IMR-90 (cell line): ENCODE results near the gene CST4. TPM values are rescaled to one million over a fixed set of nuclear protein-coding genes. Genes with fewer than 3 reads are reported as not detected.

Experiments
- ATAC-seq: fragments of 200-7000 bp; cut with Tn5 transposase; 2 replicates; pipeline ENCODE4 v1.9.1; 2020; ENCODE audit warnings: low read depth, mild to moderate bottlenecking, moderate library complexity
- BruUV-seq: library from RNA; stranded (reverse); fragments of 400-500 nt; replicated peaks from 2 replicates; lab custom pipeline; 2021; lab: Mats Ljungman, UMichigan
- CTCF ChIA-PET: fragments of 300-600 bp; formaldehyde crosslinking; extraction: SDS; loops from one replicate; lab custom pipeline; 2021; ENCODE audit warnings: antibody characterized with exemption; lab: Yijun Ruan, JAX
- POLR2A ChIA-PET: fragments of 300-600 bp; sonication (Branson Sonifier 250); formaldehyde crosslinking; loops from one replicate; lab custom pipeline; 2022; ENCODE audit warnings: antibody characterized with exemption; ENCODE audit not compliant: unreplicated experiment; lab: Charles Lee
- DNase-seq: peaks from one replicate; pipeline ENCODE4 v3.0.0; 2013
- H2AFZ ChIP-seq: replicated peaks from 2 replicates; pipeline ENCODE3; 2013; ENCODE audit warnings: low read length, mild to moderate bottlenecking; ENCODE audit not compliant: poor library complexity
- H2AK5ac ChIP-seq: 2 replicates; pipeline ENCODE4 v1.6.1; 2013; ENCODE audit warnings: low read depth, low read length, inconsistent platforms
- H2AK9ac ChIP-seq: replicated peaks from 2 replicates; pipeline ENCODE3; 2013; ENCODE audit warnings: mild to moderate bottlenecking, low read depth, low read length, moderate library complexity; ENCODE audit not compliant: poor library complexity
- H2BK120ac ChIP-seq: 2 replicates; pipeline ENCODE4 v1.6.1; 2013; ENCODE audit warnings: low read depth, low read length, inconsistent platforms
- H2BK15ac ChIP-seq: 3 replicates; pipeline ENCODE4 v1.6.1; 2013; ENCODE audit warnings: low read depth, low read length, inconsistent platforms
- H2BK20ac ChIP-seq: 2 replicates; pipeline ENCODE4 v1.6.1; 2013; ENCODE audit warnings: low read depth, mild to moderate bottlenecking, inconsistent platforms, low read length, moderate library complexity
- H2BK5ac ChIP-seq: 2 replicates; pipeline ENCODE4 v1.6.1; 2013; ENCODE audit warnings: mild to moderate bottlenecking, low read depth, low read length, inconsistent platforms; ENCODE audit not compliant: poor library complexity, severe bottlenecking
- H3K14ac ChIP-seq: replicated peaks from 2 replicates; pipeline ENCODE4 v1.6.1; 2013; ENCODE audit warnings: low read depth, low read length, inconsistent platforms
- H3K18ac ChIP-seq: 2 replicates; pipeline ENCODE4 v1.6.1; 2013; ENCODE audit warnings: low read depth, low read length, control low read depth
- H3K23ac ChIP-seq: 2 replicates; pipeline ENCODE4 v1.6.1; 2013; ENCODE audit warnings: low read depth, low read length, inconsistent platforms
- H3K27ac ChIP-seq: 2 replicates; pipeline ENCODE4 v1.5.1; 2013; ENCODE audit warnings: mild to moderate bottlenecking, control low read depth, low read length; ENCODE audit not compliant: insufficient read depth
- H3K27me3 ChIP-seq: 2 replicates; pipeline ENCODE4 v1.6.1; 2013; ENCODE audit warnings: low read length; ENCODE audit not compliant: control insufficient read depth, insufficient read depth
- H3K36me3 ChIP-seq: 2 replicates; pipeline ENCODE4 v1.6.1; 2013; ENCODE audit warnings: low read length, mixed read lengths; ENCODE audit not compliant: control insufficient read depth, insufficient read depth
- H3K4ac ChIP-seq: 2 replicates; pipeline ENCODE4 v1.6.1; 2013; ENCODE audit warnings: low read depth, low read length, inconsistent platforms
- H3K4me1 ChIP-seq: 2 replicates; pipeline ENCODE4 v1.6.1; 2013; ENCODE audit warnings: low read length, mixed read lengths; ENCODE audit not compliant: control insufficient read depth, insufficient read depth
- H3K4me2 ChIP-seq: 2 replicates; pipeline ENCODE4 v1.6.1; 2013; ENCODE audit warnings: low read depth, mild to moderate bottlenecking, control low read depth, low read length, moderate library complexity
- H3K4me3 ChIP-seq: 2 replicates; pipeline ENCODE4 v1.5.1; 2013; ENCODE audit warnings: low read depth, mild to moderate bottlenecking, control low read depth, low read length, moderate library complexity; ENCODE audit not compliant: insufficient read depth
- H3K56ac ChIP-seq: 2 replicates; pipeline ENCODE4 v1.6.1; 2013; ENCODE audit warnings: low read length, inconsistent platforms; ENCODE audit not compliant: insufficient read depth; ENCODE audit errors: extremely low read depth
- H3K79me1 ChIP-seq, 2 experiments: 2 replicates each; pipeline ENCODE4 v1.6.1; 2013; ENCODE audit warnings: low read length in 2 of 2, inconsistent platforms in 1 of 2, low read depth in 1 of 2
- H3K9ac ChIP-seq: 2 replicates; pipeline ENCODE4 v1.6.1; 2013; ENCODE audit warnings: low read depth, low read length, control low read depth
- H3K9me1 ChIP-seq: 2 replicates; pipeline ENCODE4 v1.6.1; 2013; ENCODE audit warnings: low read length, inconsistent platforms; ENCODE audit not compliant: insufficient read depth
- H3K9me3 ChIP-seq: 2 replicates; pipeline ENCODE4 v1.6.1; 2013; ENCODE audit warnings: low read length; ENCODE audit not compliant: control insufficient read depth, insufficient read depth
- H4K20me1 ChIP-seq: 2 replicates; pipeline ENCODE4 v1.6.1; 2013; ENCODE audit warnings: low read length, inconsistent platforms; ENCODE audit not compliant: insufficient read depth
- H4K5ac ChIP-seq: 2 replicates; pipeline ENCODE4 v1.6.1; 2013; ENCODE audit warnings: mild to moderate bottlenecking, low read depth, low read length, control low read depth
- H4K8ac ChIP-seq, 2 experiments: 2 replicates each; pipeline ENCODE4 v1.6.1; 2013; ENCODE audit warnings: low read depth in 2 of 2, low read length in 2 of 2, control low read depth in 1 of 2, inconsistent platforms in 1 of 2
- H4K91ac ChIP-seq: 2 replicates; pipeline ENCODE4 v1.6.1; 2013; ENCODE audit warnings: low read depth, low read length, inconsistent platforms; ENCODE audit not compliant: insufficient read depth
- CEBPB ChIP-seq: IDR thresholded peaks from 2 replicates; pipeline ENCODE4 v1.6.1; 2012; ENCODE audit warnings: low read depth, low read length, improper control_type of control experiment
- MAFK ChIP-seq: IDR thresholded peaks from 2 replicates; pipeline ENCODE4 v1.6.1; 2012; ENCODE audit warnings: low read depth, low read length, improper control_type of control experiment
- MXI1 ChIP-seq: IDR thresholded peaks from 2 replicates; pipeline ENCODE4 v1.6.1; 2012; ENCODE audit warnings: low read depth, mild to moderate bottlenecking, low read length, moderate library complexity, borderline replicate concordance
- NFE2L2 ChIP-seq: fragments of 150-350 bp; IDR thresholded peaks from 2 replicates; pipeline ENCODE4 v1.6.1; 2016; ENCODE audit warnings: low read depth, mild to moderate bottlenecking, low read length
- POLR2A ChIP-seq: IDR thresholded peaks from 2 replicates; pipeline ENCODE4 v1.6.1; 2012; ENCODE audit warnings: mild to moderate bottlenecking, low read depth, low read length
- RAD21 ChIP-seq: IDR thresholded peaks from 2 replicates; pipeline ENCODE4 v1.6.1; 2012; ENCODE audit warnings: low read length, improper control_type of control experiment
- RFX5 ChIP-seq: IDR thresholded peaks from 2 replicates; pipeline ENCODE4 v1.8.0; 2012; ENCODE audit warnings: low read depth, mild to moderate bottlenecking, low read length, moderate library complexity
- WGBS, 2 experiments: methylation state at CpG; one replicate each; pipeline versions ENCODE4 v1.1.5 to v1.1.7; 2013; ENCODE audit warnings: missing lambda C conversion rate in 2 of 2; ENCODE audit not compliant: insufficient read length in 1 of 2; ENCODE audit errors: extremely low coverage in 2 of 2; 5-methylcytosine and 5-hydroxymethylcytosine counted together
- dilution Hi-C: fragments of 300-500 bp; cut with HindIII; formaldehyde crosslinking; loops from one replicate; pipeline ENCODE4 v1.14.3; 2018; ENCODE audit warnings: low sequenced_read_pairs; ENCODE audit not compliant: unreplicated experiment
- in situ Hi-C: fragments of 300-500 bp; cut with MboI; formaldehyde crosslinking; loops from 3 replicates; pipeline ENCODE4 v1.14.3; 2019; ENCODE audit warnings: low sequenced_read_pairs, inconsistent platforms, mixed read lengths
- intact Hi-C: fragments of 100-400 bp; cut with micrococcal nuclease; formaldehyde crosslinking; loops from 2 replicates; pipeline ENCODE4 v1.10.0; 2022
- polyA plus RNA-seq, 3 experiments: library from polyadenylated mRNA; depleted of rRNA; stranded (reverse); fragments of >200 nt; gene quantifications; 2 replicates each; pipeline ENCODE4 v1.2.3, GENCODE V29; 2012; ENCODE audit warnings: low replicate concordance in 1 of 3
- total RNA-seq: library from RNA; depleted of rRNA; stranded (reverse); fragments of >200 nt; gene quantifications from 2 replicates; pipeline ENCODE4 v1.2.3, GENCODE V29; 2012
- TF ChIP-seq, protein P1 (sequence below): conservative IDR thresholded peaks from 2 replicates; pipeline ENCODE4 v1.5.1; 2012; ENCODE audit warnings: mild to moderate bottlenecking, low read depth, low read length, improper control_type of control experiment
- TF ChIP-seq, protein P2 (sequence below): fragments of 150-350 bp; IDR thresholded peaks from 2 replicates; pipeline ENCODE4 v1.6.1; 2017; ENCODE audit warnings: mild to moderate bottlenecking, antibody characterized with exemption, low read length, low read depth

The CST4 gene
- total and polyA plus RNA-seq, 2 of the 4 experiments (the other 2 are of a cell fraction), result not detected

DNA sequence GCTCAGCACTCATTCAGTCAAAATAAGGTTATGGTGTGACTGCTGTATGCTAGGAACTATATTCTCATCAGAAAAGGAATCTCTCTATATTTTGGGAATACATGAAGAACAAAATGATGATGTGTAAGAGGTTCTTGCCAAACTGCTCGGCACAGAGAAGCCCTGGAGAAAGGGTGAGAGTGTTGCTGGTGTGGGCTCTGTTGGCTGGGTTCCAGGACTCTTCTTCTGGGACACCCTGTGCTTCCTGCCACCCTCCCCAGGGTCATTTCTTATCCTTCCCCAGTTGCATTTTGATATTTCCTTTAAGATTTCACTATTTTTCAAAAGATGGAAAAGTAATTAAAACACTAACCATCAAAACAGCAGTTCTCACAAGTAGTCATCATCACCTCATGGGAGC, 33.1 kb upstream of the CST4 start:
- CTCF ChIA-PET, result interaction anchor here (1.4 kb wide), 1 partner anchor 54 kb away, joined by 5 read pairs; no protein-coding TSS in a partner anchor
- no peaks in the 10 kb centered on the region for H3K79me1 ChIP-seq
- no peak overlapping the region for H3K56ac ChIP-seq
- H2AK5ac ChIP-seq, result no peak overlapping the region
- no peaks in the 10 kb centered on the region for H3K9me1 ChIP-seq
- H4K5ac ChIP-seq, result no peak overlapping the region
- no peak overlapping the region for H2BK5ac ChIP-seq
- no peak overlapping the region for H3K14ac ChIP-seq
- no peaks in the 10 kb centered on the region for H4K20me1 ChIP-seq
- H3K4me1 ChIP-seq, result no peaks in the 10 kb centered on the region
- H3K27me3 ChIP-seq, result peaks cover 4% of the 10 kb centered on the region
- dilution Hi-C loops (no loop called here), in situ Hi-C loops (no loop called here), intact Hi-C loops (loop anchor here (10.0 kb wide), 1 partner anchor 57 kb away; no protein-coding TSS in a partner anchor)
- H4K8ac ChIP-seq, result no peak overlapping the region
- WGBS, 2 experiments, result no CpG with 5 or more reads among the region's 1 CpG
- H3K27ac ChIP-seq, result no peak overlapping the region
- TF ChIP-seq RFX5 (no peak), MAFK (no peak), RAD21 (no peak), NFE2L2 (no peak), POLR2A (no peak), MXI1 (no peak), CEBPB (no peak)
- TF ChIP-seq, protein P1, sequence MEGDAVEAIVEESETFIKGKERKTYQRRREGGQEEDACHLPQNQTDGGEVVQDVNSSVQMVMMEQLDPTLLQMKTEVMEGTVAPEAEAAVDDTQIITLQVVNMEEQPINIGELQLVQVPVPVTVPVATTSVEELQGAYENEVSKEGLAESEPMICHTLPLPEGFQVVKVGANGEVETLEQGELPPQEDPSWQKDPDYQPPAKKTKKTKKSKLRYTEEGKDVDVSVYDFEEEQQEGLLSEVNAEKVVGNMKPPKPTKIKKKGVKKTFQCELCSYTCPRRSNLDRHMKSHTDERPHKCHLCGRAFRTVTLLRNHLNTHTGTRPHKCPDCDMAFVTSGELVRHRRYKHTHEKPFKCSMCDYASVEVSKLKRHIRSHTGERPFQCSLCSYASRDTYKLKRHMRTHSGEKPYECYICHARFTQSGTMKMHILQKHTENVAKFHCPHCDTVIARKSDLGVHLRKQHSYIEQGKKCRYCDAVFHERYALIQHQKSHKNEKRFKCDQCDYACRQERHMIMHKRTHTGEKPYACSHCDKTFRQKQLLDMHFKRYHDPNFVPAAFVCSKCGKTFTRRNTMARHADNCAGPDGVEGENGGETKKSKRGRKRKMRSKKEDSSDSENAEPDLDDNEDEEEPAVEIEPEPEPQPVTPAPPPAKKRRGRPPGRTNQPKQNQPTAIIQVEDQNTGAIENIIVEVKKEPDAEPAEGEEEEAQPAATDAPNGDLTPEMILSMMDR, result no peak
- TF ChIP-seq, protein P2, sequence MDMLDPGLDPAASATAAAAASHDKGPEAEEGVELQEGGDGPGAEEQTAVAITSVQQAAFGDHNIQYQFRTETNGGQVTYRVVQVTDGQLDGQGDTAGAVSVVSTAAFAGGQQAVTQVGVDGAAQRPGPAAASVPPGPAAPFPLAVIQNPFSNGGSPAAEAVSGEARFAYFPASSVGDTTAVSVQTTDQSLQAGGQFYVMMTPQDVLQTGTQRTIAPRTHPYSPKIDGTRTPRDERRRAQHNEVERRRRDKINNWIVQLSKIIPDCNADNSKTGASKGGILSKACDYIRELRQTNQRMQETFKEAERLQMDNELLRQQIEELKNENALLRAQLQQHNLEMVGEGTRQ, result no peak
- no peak overlapping the region for H2AFZ ChIP-seq
- H2BK120ac ChIP-seq, result no peak overlapping the region
- H2BK15ac ChIP-seq, result no peak overlapping the region
- no peak overlapping the region for H3K23ac ChIP-seq
- H3K4me3 ChIP-seq, result no peak overlapping the region
- no peak for DNase-seq
- no peak overlapping the region for H2AK9ac ChIP-seq
- H3K9ac ChIP-seq, result no peak overlapping the region
- ATAC-seq, result no peak
- no peak overlapping the region for H3K4ac ChIP-seq
- no peaks in the 10 kb centered on the region for H3K9me3 ChIP-seq
- no peak overlapping the region for H2BK20ac ChIP-seq
- H4K91ac ChIP-seq, result no peak overlapping the region
- H3K18ac ChIP-seq, result no peak overlapping the region
- no peaks in the 10 kb centered on the region for H3K36me3 ChIP-seq
- POLR2A ChIA-PET, result no interaction called here
- no peak overlapping the region for H3K4me2 ChIP-seq
- no TSS peak for BruUV-seq
